PC-9 (cell line): ENCODE data around the gene TNP1.

Source experiments
- EZH2 ChIP-seq: fragments of 200-600 bp; sonication (generic); IDR thresholded peaks from 2 replicates; pipeline ENCODE4 v1.8.0; 2017; ENCODE audit warnings: antibody characterized with exemption, low read depth
- TF ChIP-seq, protein P1 (sequence below): fragments of 200-600 bp; sonication (generic); conservative IDR thresholded peaks from 2 replicates; pipeline ENCODE4 v1.6.1; 2017; ENCODE audit warnings: mixed run types, antibody characterized with exemption, mild to moderate bottlenecking, moderate library complexity

DNA sequence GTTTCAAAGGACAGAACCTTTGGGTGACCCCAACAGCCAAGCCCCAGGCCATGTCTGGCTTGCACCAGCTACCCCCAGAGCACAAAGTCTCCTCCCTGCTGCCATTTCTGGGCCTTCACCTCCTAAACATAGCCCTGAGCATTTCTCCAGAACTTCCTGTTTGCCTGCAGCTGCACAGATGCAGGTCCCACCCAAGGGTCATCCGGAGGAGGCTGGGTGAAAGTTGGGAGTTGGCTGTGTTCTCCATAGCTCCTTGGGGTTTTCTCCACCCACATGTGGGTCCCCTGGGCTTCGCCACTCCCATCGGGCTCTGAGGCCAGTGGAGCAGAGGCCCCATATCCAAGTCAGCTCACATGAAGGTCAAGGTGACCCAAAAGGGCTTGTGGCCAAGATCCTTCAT lies 4.3 kb downstream of the TNP1 start:
- TF ChIP-seq EZH2 = no peak
- TF ChIP-seq, protein P1, sequence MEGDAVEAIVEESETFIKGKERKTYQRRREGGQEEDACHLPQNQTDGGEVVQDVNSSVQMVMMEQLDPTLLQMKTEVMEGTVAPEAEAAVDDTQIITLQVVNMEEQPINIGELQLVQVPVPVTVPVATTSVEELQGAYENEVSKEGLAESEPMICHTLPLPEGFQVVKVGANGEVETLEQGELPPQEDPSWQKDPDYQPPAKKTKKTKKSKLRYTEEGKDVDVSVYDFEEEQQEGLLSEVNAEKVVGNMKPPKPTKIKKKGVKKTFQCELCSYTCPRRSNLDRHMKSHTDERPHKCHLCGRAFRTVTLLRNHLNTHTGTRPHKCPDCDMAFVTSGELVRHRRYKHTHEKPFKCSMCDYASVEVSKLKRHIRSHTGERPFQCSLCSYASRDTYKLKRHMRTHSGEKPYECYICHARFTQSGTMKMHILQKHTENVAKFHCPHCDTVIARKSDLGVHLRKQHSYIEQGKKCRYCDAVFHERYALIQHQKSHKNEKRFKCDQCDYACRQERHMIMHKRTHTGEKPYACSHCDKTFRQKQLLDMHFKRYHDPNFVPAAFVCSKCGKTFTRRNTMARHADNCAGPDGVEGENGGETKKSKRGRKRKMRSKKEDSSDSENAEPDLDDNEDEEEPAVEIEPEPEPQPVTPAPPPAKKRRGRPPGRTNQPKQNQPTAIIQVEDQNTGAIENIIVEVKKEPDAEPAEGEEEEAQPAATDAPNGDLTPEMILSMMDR = no peak
